ENCODE measurements around the gene PCYT1A.

- peak in 2 of 3 experiments; percentile 7 to 40 for TF ChIP-seq CTCF (optimal IDR thresholded peaks at IDR 0.05 in 1 of 3, IDR thresholded peaks at IDR 0.05 in 1 of 3, conservative IDR thresholded peaks at IDR 0.05 in 1 of 3; ENCODE audit: extremely low read depth in 1 of 3, insufficient read depth in 2 of 3, low read length in 3 of 3)
- TF ChIP-seq EZH2 (IDR thresholded peaks at IDR 0.05; ENCODE audit: low read length) = no peak
These were observed 4.9 kb upstream of the PCYT1A start for GRCh38 chr3:196292286-196292923.

Measured in keratinocyte (primary cell).